ENCODE data around the gene GMCL2. TPM values are rescaled to one million over a fixed set of nuclear protein-coding genes. Genes with fewer than 3 reads are reported as not detected.

The GMCL2 gene
- total RNA-seq, 2 donors from 2014 or later = 2.8 TPM; not detected in 1

GRCh38 chr5:178208540-178209227 lies 21.5 kb upstream of the GMCL2 start:
- H3K4me3 ChIP-seq = no peak overlapping the region
- TF ChIP-seq POLR2A (IDR thresholded peaks at IDR 0.05) = no peak
- TF ChIP-seq POLR2AphosphoS5 (IDR thresholded peaks at IDR 0.05) = no peak
- no peak for TF ChIP-seq CTCF (IDR thresholded peaks at IDR 0.05)
- no peak for DNase-seq (ENCODE audit: low spot score)
- H3K4me1 ChIP-seq (replicated peaks) = peaks cover 13% of the 10 kb centered on the region
- H3K27me3 ChIP-seq (replicated peaks; ENCODE audit: insufficient read depth) = no peaks in the 10 kb centered on the region
- 70% methylated on average over 5 of the region's 5 CpGs for WGBS
- H3K27ac ChIP-seq = no peak overlapping the region
- intact Hi-C loops (cut with DNase I) = no loop called here
- H3K36me3 ChIP-seq = peaks cover 25 to 32% of the 10 kb centered on the region in 2 donors
- no peaks in the 10 kb centered on the region for H3K9me3 ChIP-seq

- 82% methylated on average over 1 of the region's 1 CpG for WGBS
- Histone ChIP-seq H3K9me3 (no peaks in the 10 kb centered on the region), H3K36me3 (peaks cover 25 to 32% of the 10 kb centered on the region in 2 donors), H3K27ac (no peak overlapping the region), H3K4me1 (replicated peaks) (peaks cover 13% of the 10 kb centered on the region), H3K27me3 (replicated peaks; ENCODE audit: insufficient read depth) (no peaks in the 10 kb centered on the region), H3K4me3 (no peak overlapping the region)
- TF ChIP-seq POLR2A (IDR thresholded peaks at IDR 0.05) (no peak), POLR2AphosphoS5 (IDR thresholded peaks at IDR 0.05) (no peak), CTCF (IDR thresholded peaks at IDR 0.05) (no peak)
- intact Hi-C loops (cut with DNase I) = no loop called here
- DNase-seq (ENCODE audit: low spot score) = no peak
Measured at GRCh38 chr5:178207917-178208280, 20.7 kb upstream of the GMCL2 start.

- H3K9me3 ChIP-seq = no peaks in the 10 kb centered on the region
- H3K27me3 ChIP-seq (replicated peaks; ENCODE audit: insufficient read depth) = no peaks in the 10 kb centered on the region
- peak; percentile 81 for DNase-seq (ENCODE audit: low spot score)
- H3K4me3 ChIP-seq = no peak overlapping the region
- H3K27ac ChIP-seq = peak overlapping the region; percentile 48 to 88
- TF ChIP-seq CTCF (IDR thresholded peaks at IDR 0.05) (no peak), POLR2AphosphoS5 (IDR thresholded peaks at IDR 0.05) (peak; percentile 87)
- intact Hi-C loops (cut with DNase I) = no loop called here
- WGBS = 69% methylated on average over 5 of the region's 5 CpGs
- H3K36me3 ChIP-seq = peaks cover 25 to 32% of the 10 kb centered on the region in 2 donors
- H3K4me1 ChIP-seq (replicated peaks) = peaks cover 13% of the 10 kb centered on the region
Measured at GRCh38 chr5:178207183-178207916, 20.2 kb upstream of the GMCL2 start.

GRCh38 chr5:178206166-178207101 lies 19.3 kb upstream of the GMCL2 start:
- DNase-seq (ENCODE audit: low spot score) = no peak
- peaks cover 13% of the 10 kb centered on the region for H3K4me1 ChIP-seq (replicated peaks)
- no peaks in the 10 kb centered on the region for H3K9me3 ChIP-seq
- 41% methylated on average over 12 of the region's 12 CpGs for WGBS
- H3K4me3 ChIP-seq = peak overlapping the region; percentile 90 to 95
- intact Hi-C loops (cut with DNase I) = no loop called here
- H3K27ac ChIP-seq = peak overlapping the region; percentile 48 to 88
- no peaks in the 10 kb centered on the region for H3K27me3 ChIP-seq (replicated peaks; ENCODE audit: insufficient read depth)
- no peak for TF ChIP-seq CTCF (IDR thresholded peaks at IDR 0.05)
- no peak for TF ChIP-seq POLR2AphosphoS5 (IDR thresholded peaks at IDR 0.05)
- no peak for TF ChIP-seq POLR2A (IDR thresholded peaks at IDR 0.05)
- peaks cover 20 to 25% of the 10 kb centered on the region in 2 donors for H3K36me3 ChIP-seq

Data from prostate gland (tissue), 2 donors.